HEK293 (cell line): ENCODE data around the gene GCK.

Experiments
- CTCF ChIA-PET: fragments of 350-600 bp; formaldehyde crosslinking; extraction: SDS; loops from one replicate; lab custom pipeline; 2021; ENCODE audit warnings: antibody characterized with exemption; lab: Yijun Ruan, JAX
- POLR2A ChIA-PET: fragments of 300-600 bp; formaldehyde crosslinking; extraction: SDS; loops from one replicate; lab custom pipeline; 2020; ENCODE audit warnings: antibody characterized with exemption, inconsistent platforms; lab: Yijun Ruan, JAX
- H3K27ac ChIP-seq: fragments of 200-500 bp; sonication (Bioruptor generic); 2 replicates; pipeline ENCODE4 v1.5.1; 2014; ENCODE audit warnings: low read depth, low read length, control low read depth, inconsistent platforms; ENCODE audit errors: extremely low read depth
- H3K36me3 ChIP-seq, 2 experiments: fragments of 200-500 bp in 1 of 2; sonication (Bioruptor generic) in 1 of 2; 1 replicate in 1 of 2; 2 replicates in 1 of 2; pipeline ENCODE4 v1.5.1; 2014 to 2017; ENCODE audit warnings: inconsistent platforms in 2 of 2, low read length in 2 of 2; ENCODE audit not compliant: control insufficient read depth in 2 of 2, insufficient read depth in 1 of 2
- H3K4me1 ChIP-seq: fragments of 200-500 bp; sonication (Bioruptor generic); 2 replicates; pipeline ENCODE4 v1.5.1; 2014; ENCODE audit warnings: mild to moderate bottlenecking, low read length, inconsistent platforms; ENCODE audit not compliant: control insufficient read depth, insufficient read depth
- H3K4me3 ChIP-seq: 2 replicates; pipeline ENCODE4 v1.5.1; 2011; ENCODE audit warnings: low read depth, mild to moderate bottlenecking, control low read depth, low read length, moderate library complexity
- H3K9me3 ChIP-seq: fragments of 200-500 bp; sonication (Bioruptor generic); 2 replicates; pipeline ENCODE4 v1.5.1; 2014; ENCODE audit warnings: low read depth, low read length, inconsistent platforms; ENCODE audit not compliant: control insufficient read depth, insufficient read depth
- BCL11B ChIP-seq: fragments of 450-650 bp; formaldehyde crosslinking; IDR thresholded peaks from 2 replicates; pipeline ENCODE4 v1.5.1; 2016; ENCODE audit warnings: low read depth, missing biosample characterization, missing genetic modification characterization
- FEZF1 ChIP-seq: fragments of 450-650 bp; formaldehyde crosslinking; IDR thresholded peaks from 2 replicates; pipeline ENCODE4 v1.5.1; 2016; ENCODE audit warnings: missing biosample characterization, missing genetic modification characterization
- GLIS1 ChIP-seq: fragments of 450-650 bp; formaldehyde crosslinking; IDR thresholded peaks from 2 replicates; pipeline ENCODE4 v1.5.1; 2016; ENCODE audit warnings: missing biosample characterization, missing genetic modification characterization
- HOXA7 ChIP-seq: sonication (generic); formaldehyde crosslinking; IDR thresholded peaks from 2 replicates; pipeline ENCODE4 v1.8.1; 2022; ENCODE audit warnings: missing genetic modification reagents, borderline replicate concordance
- INSM2 ChIP-seq: fragments of 450-650 bp; formaldehyde crosslinking; IDR thresholded peaks from 2 replicates; pipeline ENCODE4 v1.5.1; 2016; ENCODE audit warnings: missing biosample characterization, missing genetic modification characterization
- KLF16 ChIP-seq: fragments of 450-650 bp; formaldehyde crosslinking; IDR thresholded peaks from 2 replicates; pipeline ENCODE4 v1.5.1; 2017; ENCODE audit warnings: missing biosample characterization, missing genetic modification characterization
- KLF7 ChIP-seq: fragments of 450-650 bp; formaldehyde crosslinking; IDR thresholded peaks from 2 replicates; pipeline ENCODE4 v1.5.1; 2016; ENCODE audit warnings: missing biosample characterization, missing genetic modification characterization, borderline replicate concordance
- ZBTB1 ChIP-seq: fragments of 450-650 bp; formaldehyde crosslinking; IDR thresholded peaks from 2 replicates; pipeline ENCODE4 v1.5.1; 2016; ENCODE audit warnings: missing biosample characterization, missing genetic modification characterization
- ZBTB17 ChIP-seq: fragments of 450-650 bp; formaldehyde crosslinking; IDR thresholded peaks from 2 replicates; pipeline ENCODE4 v1.5.1; 2016; ENCODE audit warnings: missing biosample characterization, missing genetic modification characterization
- ZFHX2 ChIP-seq: fragments of 450-650 bp; formaldehyde crosslinking; conservative IDR thresholded peaks from 2 replicates; pipeline ENCODE4 v1.5.1; 2016; ENCODE audit warnings: missing biosample characterization, missing genetic modification characterization
- ZNF10 ChIP-seq: fragments of 450-650 bp; formaldehyde crosslinking; IDR thresholded peaks from 2 replicates; pipeline ENCODE4 v1.5.1; 2017; ENCODE audit warnings: missing biosample characterization, missing genetic modification characterization
- ZNF146 ChIP-seq: fragments of 450-650 bp; formaldehyde crosslinking; IDR thresholded peaks from 2 replicates; pipeline ENCODE4 v1.5.1; 2016; ENCODE audit warnings: missing biosample characterization, missing genetic modification characterization
- ZNF221 ChIP-seq: fragments of 450-650 bp; formaldehyde crosslinking; IDR thresholded peaks from 2 replicates; pipeline ENCODE4 v1.5.1; 2017; ENCODE audit warnings: missing biosample characterization, missing genetic modification characterization, borderline replicate concordance
- ZNF223 ChIP-seq: fragments of 450-650 bp; formaldehyde crosslinking; IDR thresholded peaks from 2 replicates; pipeline ENCODE4 v1.5.1; 2016; ENCODE audit warnings: missing biosample characterization, missing genetic modification characterization
- ZNF416 ChIP-seq: fragments of 450-650 bp; formaldehyde crosslinking; IDR thresholded peaks from 2 replicates; pipeline ENCODE4 v1.5.1; 2016; ENCODE audit warnings: missing biosample characterization, missing genetic modification characterization
- ZNF560 ChIP-seq: fragments of 450-650 bp; formaldehyde crosslinking; IDR thresholded peaks from 2 replicates; pipeline ENCODE4 v1.5.1; 2017; ENCODE audit warnings: missing biosample characterization, missing genetic modification characterization, borderline replicate concordance
- ZNF571 ChIP-seq: fragments of 450-650 bp; formaldehyde crosslinking; IDR thresholded peaks from 2 replicates; pipeline ENCODE4 v1.5.0; 2017; ENCODE audit warnings: missing biosample characterization, missing genetic modification characterization
- ZNF580 ChIP-seq: fragments of 450-650 bp; formaldehyde crosslinking; IDR thresholded peaks from 2 replicates; pipeline ENCODE4 v1.5.1; 2016; ENCODE audit warnings: missing biosample characterization, missing genetic modification characterization
- ZNF629 ChIP-seq: fragments of 450-650 bp; formaldehyde crosslinking; IDR thresholded peaks from 2 replicates; pipeline ENCODE4 v1.5.1; 2017; ENCODE audit warnings: missing biosample characterization, missing genetic modification characterization
- ZNF747 ChIP-seq: fragments of 450-650 bp; formaldehyde crosslinking; IDR thresholded peaks from 2 replicates; pipeline ENCODE4 v1.5.1; 2016; ENCODE audit warnings: missing biosample characterization, missing genetic modification characterization
- ZSCAN23 ChIP-seq: fragments of 450-650 bp; formaldehyde crosslinking; IDR thresholded peaks from 2 replicates; pipeline ENCODE4 v1.5.1; 2016; ENCODE audit warnings: missing biosample characterization, missing genetic modification characterization
- ZSCAN5A ChIP-seq: fragments of 450-650 bp; formaldehyde crosslinking; IDR thresholded peaks from 2 replicates; pipeline ENCODE4 v1.5.1; 2016; ENCODE audit warnings: missing biosample characterization, missing genetic modification characterization
- ZXDB ChIP-seq: fragments of 450-650 bp; formaldehyde crosslinking; IDR thresholded peaks from 2 replicates; pipeline ENCODE4 v1.5.1; 2016; ENCODE audit warnings: missing biosample characterization, missing genetic modification characterization

The GCK gene

GRCh38 chr7:44186736-44187135, 2.5 kb downstream of the GCK start:
- H3K27ac ChIP-seq, result no peak overlapping the region
- no peaks in the 10 kb centered on the region for H3K9me3 ChIP-seq
- ChIA-PET POLR2A (interaction anchor here (1.0 kb wide), 1 partner anchor 13 kb away, joined by 3 read pairs; no protein-coding TSS in a partner anchor), CTCF (no interaction called here)
- TF ChIP-seq ZNF221 (tag by site-specific recombination) (no peak), HOXA7 (CRISPR knock-in tag) (no peak), ZBTB17 (no peak), ZNF223 (no peak), ZBTB1 (tag by site-specific recombination) (no peak), ZSCAN5A (no peak), ZFHX2 (tag by site-specific recombination) (no peak), ZNF416 (no peak), KLF7 (tag by site-specific recombination) (no peak), ZNF10 (no peak), ZNF146 (tag by site-specific recombination) (no peak), INSM2 (tag by site-specific recombination) (no peak), FEZF1 (no peak), ZNF629 (tag by site-specific recombination) (no peak), ZNF560 (tag by site-specific recombination) (no peak), ZXDB (tag by site-specific recombination) (no peak), ZSCAN23 (tag by site-specific recombination) (no peak), ZNF571 (no peak), ZNF747 (tag by site-specific recombination) (no peak)
- no peak overlapping the region for H3K4me3 ChIP-seq
- no peaks in the 10 kb centered on the region for H3K36me3 ChIP-seq
- H3K4me1 ChIP-seq, result 0 out of 2 replicates have a peak, but pooled peaks cover 2% of the 10 kb centered on the region

- CTCF ChIA-PET, result no interaction called here
- H3K4me3 ChIP-seq, result no peak overlapping the region
- H3K36me3 ChIP-seq, result no peaks in the 10 kb centered on the region
- TF ChIP-seq GLIS1 (tag by site-specific recombination) (0 out of 2 replicates have a peak, but pooled peaks have one; percentile 10), KLF16 (tag by site-specific recombination) (no peak), ZNF580 (tag by site-specific recombination) (no peak), BCL11B (no peak)
- TF ChIP-seq, all 188 proteins: peak for 1
- H3K27ac ChIP-seq, result no peak overlapping the region
- POLR2A ChIA-PET, result no interaction called here
- H3K4me1 ChIP-seq, result 0 out of 2 replicates have a peak, but pooled peaks cover 2% of the 10 kb centered on the region
- no peaks in the 10 kb centered on the region for H3K9me3 ChIP-seq
These were observed 3.5 kb downstream of the GCK start for GRCh38 chr7:44185729-44186128.
